Fibroblast of skin of left biceps (primary cell): ENCODE results near the gene PPM1M.
A peak's percentile ranks its signal among the peaks of the same experiment; 100 is the strongest.

ENCODE experiments used
- DNase-seq, 2 experiments: peaks; one replicate each; pipeline ENCODE4 v3.0.0-alpha.2; 2013; ENCODE audit warnings: low read depth in 2 of 2

PPM1M gene, protein sequence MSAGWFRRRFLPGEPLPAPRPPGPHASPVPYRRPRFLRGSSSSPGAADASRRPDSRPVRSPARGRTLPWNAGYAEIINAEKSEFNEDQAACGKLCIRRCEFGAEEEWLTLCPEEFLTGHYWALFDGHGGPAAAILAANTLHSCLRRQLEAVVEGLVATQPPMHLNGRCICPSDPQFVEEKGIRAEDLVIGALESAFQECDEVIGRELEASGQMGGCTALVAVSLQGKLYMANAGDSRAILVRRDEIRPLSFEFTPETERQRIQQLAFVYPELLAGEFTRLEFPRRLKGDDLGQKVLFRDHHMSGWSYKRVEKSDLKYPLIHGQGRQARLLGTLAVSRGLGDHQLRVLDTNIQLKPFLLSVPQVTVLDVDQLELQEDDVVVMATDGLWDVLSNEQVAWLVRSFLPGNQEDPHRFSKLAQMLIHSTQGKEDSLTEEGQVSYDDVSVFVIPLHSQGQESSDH

DNA sequence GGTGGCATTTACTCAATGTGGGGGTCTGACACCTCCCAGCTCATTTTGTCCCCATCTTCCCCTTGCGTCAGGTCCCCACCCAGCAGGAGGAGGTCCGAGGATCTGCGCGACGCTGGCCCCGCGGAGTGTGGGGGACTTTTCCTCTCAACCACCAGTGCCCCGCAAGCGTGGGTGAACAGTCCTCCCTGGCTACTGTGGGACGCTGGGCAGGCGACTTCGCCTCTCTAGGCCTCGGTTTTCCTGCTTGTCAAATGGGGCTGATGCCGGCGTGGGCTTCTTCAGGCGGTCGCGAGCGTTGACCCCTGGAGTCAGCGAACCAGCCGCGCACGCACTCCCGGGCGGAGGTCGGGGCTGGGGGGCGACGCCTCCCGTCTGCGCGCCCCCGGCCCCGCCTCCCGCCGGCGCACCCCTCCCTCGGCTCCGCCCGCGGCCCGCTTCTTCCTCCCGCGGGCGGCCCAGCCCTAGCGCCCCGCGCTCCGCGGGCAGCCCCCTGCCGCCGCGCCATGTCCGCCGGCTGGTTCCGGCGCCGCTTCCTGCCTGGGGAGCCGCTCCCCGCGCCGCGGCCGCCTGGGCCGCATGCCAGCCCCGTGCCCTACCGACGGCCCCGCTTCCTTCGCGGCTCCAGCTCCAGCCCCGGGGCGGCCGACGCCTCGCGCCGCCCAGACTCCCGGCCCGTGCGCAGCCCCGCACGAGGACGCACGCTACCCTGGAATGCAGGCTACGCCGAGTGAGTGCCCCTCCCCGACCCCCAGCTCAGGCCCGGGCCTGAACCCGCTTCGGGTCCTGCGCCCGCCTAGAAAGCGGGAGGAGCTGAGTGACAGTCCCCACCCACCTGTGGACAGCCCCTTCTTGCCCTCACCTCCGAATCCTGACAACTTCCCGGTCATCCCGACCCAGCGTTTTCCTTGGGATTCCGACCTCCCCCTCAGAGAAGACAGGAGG is at the start of gene PPM1M:
PPM1M (plus strand) TSS at position 438 of the 942 bp plus-strand sequence; CDS start at position 504, 66 bp downstream.
- DNase-seq: no peak

DNA sequence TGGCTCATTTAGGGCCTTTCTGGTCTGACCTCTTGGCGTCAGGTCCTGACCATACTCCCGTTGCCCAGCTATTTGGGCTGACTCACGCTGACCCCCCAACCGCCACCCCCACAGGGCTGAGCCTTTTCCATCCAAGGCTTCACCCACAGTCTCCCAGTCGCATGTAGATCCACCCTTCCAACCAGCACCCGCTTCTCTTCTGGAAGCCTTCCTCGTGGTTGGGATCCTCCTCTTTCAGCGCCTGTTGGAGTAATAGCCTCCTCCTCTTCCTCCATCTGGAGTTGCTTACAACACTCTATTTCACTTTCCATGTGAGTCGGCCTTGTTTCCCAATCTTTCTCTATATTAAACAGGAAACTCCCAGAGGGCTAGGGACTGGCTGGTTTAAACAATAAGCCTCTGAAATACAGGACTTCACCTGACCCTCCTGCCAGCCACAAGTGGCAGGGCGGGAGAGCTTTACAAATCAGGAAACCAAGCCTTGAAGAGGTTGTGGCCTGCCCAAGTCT is 49.7 kb upstream of the PPM1M start:
- no peak for DNase-seq

DNA sequence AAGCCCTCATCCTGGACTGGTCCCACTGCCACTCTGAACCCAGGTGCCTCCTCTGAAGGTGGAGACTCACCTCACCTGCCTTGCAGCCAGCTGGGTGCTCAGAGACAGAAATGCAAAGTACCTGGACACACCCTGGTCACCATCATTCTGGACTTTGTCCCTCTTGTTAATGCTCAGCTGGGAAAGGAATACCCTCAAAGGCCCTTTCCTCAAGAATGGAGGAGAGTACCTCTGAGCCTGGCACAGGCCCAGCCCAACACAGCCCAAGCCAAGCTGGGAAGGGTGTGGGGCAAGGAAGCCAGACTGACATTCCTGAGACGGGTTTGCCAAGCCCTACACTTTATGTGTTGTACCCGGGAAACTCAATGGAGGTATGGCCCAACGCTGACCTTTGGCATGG is 48.6 kb upstream of the PPM1M start:
- DNase-seq: no peak

DNA sequence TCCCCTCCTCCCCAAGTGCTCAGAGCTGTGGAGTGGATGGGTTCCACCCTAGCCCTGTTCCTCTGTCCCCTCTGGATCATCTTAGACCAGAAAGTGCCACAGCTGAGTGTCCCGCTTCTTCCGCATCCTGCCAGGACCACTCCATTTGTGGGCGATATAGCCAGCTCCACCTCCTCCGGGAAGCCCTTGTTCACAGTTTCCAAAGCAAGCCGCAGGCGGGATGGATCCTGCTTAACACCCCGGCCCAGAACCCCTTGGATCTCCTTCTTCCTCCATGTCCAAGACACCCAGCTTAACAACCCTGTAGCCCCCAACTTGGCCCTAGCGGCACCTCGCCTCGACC is 48.1 kb upstream of the PPM1M start:
- DNase-seq: no peak

DNA sequence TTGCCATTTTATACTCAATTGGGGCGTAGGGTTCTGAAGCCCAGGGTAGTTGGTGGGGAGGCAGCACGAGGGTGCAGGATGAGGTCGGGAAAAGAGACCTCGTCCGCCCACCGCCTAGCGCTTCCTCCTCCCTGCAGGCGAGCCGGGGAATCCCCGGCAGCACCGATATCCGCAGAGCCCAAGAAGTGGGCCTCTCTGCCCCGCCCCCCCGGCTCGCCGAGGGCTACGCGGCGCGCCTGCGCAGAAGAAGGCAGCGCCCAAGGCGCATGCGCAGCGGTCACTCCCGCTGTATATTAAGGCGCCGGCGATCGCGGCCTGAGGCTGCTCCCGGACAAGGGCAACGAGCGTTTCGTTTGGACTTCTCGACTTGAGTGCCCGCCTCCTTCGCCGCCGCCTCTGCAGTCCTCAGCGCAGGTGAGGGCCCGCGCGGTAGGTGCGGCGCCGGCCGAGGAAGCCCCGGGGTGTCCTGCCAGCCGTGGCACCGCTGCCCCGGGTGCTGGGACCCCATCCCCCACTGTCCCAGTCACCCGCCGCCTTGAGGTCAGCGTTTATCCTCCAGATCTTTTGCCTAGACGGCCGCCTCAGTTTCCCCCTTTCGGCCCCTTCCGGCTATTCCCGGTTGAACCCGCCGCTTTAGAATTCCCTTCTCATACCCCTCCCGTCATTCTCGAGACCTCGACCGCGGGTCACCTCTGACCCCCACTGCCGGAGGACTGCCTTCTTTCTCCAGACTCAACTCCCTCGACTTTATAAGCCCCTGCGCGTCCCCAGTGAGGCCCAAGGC is 47.5 kb upstream of the PPM1M start, which contains the start of gene ALAS1:
ALAS1 (plus strand) TSS at position 319 of the 784 bp plus-strand sequence. CDS start 1,082 bp downstream, outside the sequence.
- DNase-seq: peak; percentile 62 to 64

DNA sequence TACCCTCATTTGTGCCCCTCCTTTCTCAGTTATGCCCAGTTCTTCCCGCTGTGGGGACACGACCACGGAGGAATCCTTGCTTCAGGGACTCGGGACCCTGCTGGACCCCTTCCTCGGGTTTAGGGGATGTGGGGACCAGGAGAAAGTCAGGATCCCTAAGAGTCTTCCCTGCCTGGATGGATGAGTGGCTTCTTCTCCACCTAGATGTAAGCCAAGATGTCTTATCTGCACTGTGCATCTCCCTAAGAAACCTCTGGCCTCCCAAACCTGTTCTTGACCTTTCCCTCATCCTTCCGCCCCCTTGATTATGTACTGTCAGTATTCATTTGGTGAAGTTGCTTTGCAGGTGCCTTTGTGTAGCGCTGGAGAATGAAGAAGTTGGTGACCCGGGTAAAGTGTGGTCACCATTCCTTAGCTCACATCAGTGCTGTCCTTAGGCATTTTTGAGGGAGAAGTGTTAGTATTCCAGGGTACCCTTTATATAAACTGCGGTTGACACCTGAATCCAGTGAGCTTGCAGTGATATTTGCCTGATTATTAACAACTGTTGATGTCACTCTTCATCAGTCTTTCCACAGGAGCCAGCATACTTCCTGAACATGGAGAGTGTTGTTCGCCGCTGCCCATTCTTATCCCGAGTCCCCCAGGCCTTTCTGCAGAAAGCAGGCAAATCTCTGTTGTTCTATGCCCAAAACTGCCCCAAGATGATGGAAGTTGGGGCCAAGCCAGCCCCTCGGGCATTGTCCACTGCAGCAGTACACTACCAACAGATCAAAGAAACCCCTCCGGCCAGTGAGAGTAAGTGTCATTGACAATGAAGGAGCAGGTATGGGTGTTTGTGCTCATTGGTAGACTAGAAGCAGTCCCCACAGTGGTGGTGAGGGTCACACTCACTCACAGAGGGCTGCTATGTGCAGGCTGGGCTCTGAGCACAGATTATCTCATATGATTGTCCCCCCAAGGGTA is 46.6 kb upstream of the PPM1M start:
- no peak for DNase-seq

DNA sequence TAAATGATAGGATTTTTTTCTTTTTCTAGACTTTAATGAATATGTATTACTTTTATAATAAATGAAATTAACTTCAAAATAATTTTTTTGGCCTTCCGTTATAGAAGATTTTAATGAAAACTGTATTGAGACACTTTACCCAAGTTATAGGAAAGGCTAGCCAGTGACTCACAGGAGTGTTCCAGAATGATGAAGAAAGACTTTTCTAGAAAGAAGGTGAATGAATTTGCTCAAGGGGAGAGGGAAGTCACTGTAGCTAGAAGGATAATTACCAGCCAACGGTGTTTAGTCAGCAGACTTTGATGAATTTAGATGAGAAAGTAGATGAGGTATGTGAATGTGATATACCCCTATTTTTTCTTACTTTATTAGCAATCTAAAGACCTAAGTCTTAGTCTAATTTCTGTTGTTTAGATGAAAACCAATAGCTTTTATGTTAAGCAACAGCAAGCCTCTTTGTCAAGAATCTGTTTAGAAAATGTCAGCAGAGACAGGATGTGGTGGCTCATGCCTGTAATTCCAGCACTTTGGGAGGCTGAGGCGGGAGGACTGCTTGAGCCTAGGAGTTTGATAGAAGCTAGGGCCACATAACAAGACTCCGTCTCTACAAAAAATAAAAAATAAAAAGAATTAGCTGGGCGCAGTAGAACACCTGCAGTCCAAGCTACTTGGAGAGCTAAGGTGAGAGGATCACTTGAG is 44.4 kb upstream of the PPM1M start:
- no peak for DNase-seq

DNA sequence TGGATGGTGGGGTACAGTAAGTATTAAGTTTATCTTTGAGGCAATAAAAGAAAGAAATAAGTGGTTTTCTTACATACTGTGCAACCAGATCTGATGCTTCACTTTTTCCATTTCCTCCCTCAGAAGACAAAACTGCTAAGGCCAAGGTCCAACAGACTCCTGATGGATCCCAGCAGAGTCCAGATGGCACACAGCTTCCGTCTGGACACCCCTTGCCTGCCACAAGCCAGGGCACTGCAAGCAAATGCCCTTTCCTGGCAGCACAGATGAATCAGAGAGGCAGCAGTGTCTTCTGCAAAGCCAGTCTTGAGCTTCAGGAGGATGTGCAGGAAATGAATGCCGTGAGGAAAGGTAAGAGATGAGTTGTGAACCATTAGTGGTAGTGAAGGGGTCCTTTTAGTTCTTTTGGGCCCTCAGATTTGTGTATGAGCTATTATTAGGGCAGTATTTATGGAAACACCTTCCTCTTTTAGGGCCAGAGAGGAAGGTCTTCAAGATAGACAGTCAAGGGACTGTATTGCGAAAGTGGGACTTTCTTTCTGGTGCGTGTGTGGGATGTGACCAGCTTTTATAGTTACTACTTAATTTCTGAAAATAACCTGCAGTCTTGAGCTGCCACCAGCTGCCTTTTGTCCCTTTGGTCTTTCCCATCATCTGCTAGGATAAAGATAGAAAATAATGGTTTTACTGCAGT is 43.0 kb upstream of the PPM1M start:
- no peak for DNase-seq

DNA sequence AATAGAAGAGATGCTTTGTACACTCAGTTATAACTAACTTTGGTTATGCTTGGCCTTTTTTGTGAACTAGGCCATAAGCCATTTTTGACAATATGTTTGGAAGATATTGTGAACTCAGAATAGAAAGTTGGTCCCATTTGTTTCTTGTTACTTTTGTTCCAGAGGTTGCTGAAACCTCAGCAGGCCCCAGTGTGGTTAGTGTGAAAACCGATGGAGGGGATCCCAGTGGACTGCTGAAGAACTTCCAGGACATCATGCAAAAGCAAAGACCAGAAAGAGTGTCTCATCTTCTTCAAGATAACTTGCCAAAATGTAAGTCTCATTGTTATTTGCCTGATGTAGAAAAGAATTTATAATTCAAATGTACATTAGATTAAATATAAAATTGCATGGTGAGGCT is 41.9 kb upstream of the PPM1M start:
- DNase-seq: no peak

DNA sequence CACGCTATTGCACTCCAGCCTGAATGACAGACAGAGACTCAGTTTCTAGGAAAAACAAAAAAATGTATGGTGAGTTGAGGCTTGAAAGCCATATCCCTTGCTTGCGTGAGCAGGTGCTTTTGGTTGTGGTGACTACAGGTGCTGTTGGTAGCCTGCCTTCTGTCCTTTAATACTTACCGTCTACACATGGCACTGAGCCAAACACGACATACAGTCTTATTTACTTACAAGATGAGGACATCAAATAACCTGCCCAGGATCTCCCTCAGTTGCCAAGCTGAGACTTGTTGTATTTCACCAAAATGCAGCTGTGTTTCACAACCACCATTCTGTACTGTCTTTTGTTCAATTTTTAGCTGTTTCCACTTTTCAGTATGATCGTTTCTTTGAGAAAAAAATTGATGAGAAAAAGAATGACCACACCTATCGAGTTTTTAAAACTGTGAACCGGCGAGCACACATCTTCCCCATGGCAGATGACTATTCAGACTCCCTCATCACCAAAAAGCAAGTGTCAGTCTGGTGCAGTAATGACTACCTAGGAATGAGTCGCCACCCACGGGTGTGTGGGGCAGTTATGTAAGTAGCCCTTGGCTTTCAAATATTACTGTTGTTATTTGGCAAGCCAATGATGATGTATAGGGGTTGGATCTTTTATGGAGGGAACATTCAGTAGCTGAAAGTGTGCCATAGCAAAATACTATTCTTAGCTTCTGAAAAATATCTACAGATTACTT is 41.1 kb upstream of the PPM1M start:
- no peak for DNase-seq

DNA sequence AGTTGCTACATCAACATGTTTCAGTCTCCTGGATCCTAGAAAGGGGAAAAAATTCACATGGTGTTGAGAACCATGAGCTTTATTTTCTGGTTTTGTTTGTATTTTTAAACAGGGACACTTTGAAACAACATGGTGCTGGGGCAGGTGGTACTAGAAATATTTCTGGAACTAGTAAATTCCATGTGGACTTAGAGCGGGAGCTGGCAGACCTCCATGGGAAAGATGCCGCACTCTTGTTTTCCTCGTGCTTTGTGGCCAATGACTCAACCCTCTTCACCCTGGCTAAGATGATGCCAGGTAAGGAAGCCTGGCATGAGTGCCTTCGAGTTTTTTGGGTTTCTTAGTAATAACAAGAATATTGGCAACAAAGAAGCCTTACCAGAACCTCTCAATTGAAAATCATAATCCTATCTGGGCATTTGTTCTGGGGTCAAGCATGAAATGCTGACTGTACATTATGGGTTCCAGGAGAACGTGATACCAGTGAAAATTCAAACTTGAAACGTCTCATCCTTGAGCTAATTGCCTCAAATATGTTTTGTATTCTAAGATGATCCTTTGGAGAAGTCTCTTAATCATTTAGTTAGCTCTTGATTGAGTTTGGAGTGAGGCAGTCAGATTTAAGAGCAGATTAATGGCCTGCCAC is 39.7 kb upstream of the PPM1M start:
- DNase-seq: no peak

DNA sequence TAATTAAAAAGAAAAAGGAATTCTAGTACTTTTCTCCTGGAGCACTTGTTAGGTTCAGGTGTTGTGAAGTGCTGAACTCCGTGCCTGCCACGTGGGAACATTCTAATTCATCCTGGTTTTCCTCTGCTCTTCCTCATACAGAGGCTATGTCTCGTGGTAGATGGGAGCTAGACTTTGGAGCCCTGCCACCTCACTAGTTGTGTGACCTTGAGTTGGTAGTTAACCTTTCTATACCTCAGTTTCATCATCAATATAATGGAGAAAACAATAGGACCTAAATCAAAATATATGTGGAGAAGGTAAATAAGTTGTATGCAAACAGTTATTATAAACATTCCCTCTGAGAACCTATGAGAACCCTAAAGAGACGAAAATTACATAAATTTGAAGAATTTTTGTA is 37.0 kb upstream of the PPM1M start:
- DNase-seq: no peak

DNA sequence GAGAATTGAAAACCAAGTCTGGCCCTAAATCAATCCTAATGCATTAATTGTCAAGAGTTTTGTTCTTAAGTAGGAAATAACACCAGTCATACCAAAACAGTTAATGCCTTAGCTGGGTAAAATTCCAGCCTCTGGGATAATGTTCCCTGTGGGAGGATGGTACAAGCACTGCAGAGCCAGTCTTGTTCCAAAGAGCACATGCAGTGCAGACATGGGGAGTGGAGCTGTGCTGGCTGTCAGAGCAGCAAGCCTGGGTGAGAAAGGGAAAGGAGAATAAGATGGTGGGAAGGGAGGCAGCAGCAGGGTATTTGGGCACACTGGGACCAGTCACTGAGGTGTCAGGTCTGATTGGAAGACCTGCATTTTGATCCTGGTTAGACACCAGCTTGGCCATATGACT is 35.5 kb upstream of the PPM1M start:
- DNase-seq: no peak

DNA sequence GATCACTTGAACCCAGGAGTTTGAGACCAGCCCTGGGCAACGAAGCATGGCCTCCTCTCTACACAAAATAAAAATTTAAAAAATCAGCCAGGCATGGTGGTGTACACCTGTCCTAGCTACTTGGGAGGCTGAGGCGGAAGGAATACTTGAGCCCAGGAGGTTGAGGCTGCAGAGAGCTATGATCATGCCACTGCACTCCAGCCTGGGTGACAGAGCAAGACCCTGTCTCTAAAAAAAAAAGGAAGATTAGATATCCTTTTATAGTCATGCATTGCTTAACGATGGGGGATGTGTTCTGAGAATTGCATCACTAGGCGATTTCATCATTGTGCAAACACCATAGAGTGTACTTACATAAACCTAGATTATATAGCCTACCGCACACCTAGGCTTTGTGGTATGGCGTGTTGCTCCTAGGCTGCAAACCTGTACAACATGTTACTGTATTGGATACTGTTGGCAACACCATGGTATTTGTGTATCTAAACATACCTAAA is 35.0 kb upstream of the PPM1M start:
- DNase-seq: no peak

DNA sequence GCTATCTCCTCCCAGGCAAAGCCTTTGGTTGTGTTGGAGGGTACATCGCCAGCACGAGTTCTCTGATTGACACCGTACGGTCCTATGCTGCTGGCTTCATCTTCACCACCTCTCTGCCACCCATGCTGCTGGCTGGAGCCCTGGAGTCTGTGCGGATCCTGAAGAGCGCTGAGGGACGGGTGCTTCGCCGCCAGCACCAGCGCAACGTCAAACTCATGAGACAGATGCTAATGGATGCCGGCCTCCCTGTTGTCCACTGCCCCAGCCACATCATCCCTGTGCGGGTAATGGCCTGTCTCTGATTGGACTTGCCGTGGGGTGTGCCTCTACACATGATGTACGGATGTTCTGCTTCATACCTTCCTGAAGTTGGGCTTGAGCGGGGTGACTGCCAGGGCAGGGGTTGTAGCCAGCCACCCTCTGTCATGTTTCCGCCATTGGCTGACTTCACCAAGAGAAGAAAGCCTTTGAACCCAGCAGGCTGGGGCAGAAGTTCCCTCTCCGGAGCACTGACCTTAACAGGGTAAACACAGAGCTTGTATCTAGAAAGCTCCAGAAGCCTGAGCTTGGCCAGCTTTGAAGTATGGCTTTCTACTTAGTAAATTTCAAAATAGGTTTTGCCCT is 34.2 kb upstream of the PPM1M start:
- DNase-seq: no peak

DNA sequence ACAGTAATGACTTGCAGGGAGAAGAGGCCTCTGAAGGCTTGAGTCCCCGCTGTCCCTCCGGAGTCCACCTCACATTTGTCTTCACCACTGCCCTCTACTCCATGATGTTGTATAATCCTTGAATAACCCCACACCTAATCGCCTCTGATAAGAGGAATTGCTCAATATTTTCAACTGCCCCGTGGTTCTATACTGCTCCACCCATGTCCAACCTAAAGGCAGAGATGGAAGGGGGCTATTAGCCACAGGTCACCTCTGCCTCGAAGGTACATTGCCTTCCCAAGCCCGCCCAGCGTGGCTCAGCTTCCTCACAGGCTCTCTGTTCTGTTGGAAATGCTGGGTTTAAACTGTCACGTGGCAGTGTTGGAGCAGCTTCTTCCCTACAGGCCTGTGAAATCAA is 32.6 kb upstream of the PPM1M start:
- no peak for DNase-seq

DNA sequence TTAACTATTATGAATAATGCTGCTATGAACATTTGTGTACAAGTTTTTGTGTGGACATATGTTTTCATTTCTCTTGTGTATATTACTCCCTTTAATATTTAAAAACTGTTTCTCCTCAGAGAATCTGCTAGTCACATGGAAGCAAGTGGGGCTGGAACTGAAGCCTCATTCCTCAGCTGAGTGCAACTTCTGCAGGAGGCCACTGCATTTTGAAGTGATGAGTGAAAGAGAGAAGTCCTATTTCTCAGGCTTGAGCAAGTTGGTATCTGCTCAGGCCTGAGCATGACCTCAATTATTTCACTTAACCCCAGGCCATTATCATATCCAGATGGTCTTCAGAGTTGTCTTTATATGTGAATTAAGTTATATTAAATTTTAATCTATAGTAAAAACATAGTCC is 31.7 kb upstream of the PPM1M start:
- DNase-seq: no peak
